Activated CD4-positive, alpha-beta T cell treated with anti-CD3 and anti-CD28 coated beads, Interleukin-2, amount 50 U/mL, for 1 hour (primary cell): Measurements from ENCODE around the gene SEPTIN12.
"Not testable (repeated sequence)": the region's sequence is repeated elsewhere in the genome, so short reads cannot be mapped to it uniquely, and the experiment has no call there.

Experiments
- DNase-seq: peaks from one replicate; pipeline ENCODE4 v3.0.0-alpha.2; 2020

The SEPTIN12 gene

GRCh38 chr16:4801962-4802658 lies 14.0 kb upstream of the SEPTIN12 start, which contains the start of gene ROGDI:
Gene ROGDI, minus strand, starts transcription at chr16:4802633. Its CDS starts 62 bp downstream, at chr16:4802571.
- peak; percentile 82 for DNase-seq

DNA sequence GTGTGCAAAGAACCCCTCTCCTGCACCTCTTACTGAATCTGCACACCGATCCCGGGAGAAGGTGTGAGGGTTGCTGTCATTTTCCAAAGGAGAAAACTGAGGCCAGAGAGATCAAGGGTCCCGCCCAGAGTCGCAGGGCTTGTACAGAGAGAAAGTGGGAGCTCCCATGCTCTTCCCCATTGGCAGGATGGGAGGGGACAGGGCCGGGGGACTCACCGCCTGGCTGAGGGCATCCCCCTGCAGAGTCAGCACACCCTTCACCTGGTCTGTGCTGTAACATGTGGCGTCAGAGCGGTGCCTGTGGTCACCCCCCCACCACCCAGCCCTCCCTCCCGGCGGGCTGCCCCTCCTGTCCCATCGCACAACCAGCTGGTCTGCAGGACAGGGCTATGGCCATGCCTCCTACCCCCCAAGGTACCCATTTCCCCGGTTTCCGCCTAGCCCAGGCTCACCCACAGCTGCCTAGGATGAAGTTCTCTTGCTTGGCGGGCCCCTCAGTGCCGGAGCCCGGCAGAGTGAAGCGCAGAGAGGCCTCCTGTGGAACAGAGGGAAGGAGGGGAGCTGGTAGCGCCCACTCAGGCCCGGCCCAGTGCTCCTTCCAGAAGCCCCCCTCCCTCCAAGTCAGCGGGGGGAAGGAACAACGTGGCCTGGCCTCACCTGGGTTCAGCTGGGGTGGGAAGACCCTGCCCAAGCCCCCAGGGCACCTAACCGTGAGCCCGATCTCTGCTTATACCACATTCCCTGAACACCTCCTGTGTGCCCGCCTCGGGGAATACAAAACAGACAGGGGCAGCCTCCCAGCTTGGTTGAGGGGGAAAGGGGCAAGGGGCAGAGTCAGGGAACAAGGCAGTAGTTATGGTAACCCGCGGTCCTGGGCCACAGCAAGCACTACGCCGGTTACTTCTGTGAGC lies 13.2 kb upstream of the SEPTIN12 start:
- no peak for DNase-seq

DNA sequence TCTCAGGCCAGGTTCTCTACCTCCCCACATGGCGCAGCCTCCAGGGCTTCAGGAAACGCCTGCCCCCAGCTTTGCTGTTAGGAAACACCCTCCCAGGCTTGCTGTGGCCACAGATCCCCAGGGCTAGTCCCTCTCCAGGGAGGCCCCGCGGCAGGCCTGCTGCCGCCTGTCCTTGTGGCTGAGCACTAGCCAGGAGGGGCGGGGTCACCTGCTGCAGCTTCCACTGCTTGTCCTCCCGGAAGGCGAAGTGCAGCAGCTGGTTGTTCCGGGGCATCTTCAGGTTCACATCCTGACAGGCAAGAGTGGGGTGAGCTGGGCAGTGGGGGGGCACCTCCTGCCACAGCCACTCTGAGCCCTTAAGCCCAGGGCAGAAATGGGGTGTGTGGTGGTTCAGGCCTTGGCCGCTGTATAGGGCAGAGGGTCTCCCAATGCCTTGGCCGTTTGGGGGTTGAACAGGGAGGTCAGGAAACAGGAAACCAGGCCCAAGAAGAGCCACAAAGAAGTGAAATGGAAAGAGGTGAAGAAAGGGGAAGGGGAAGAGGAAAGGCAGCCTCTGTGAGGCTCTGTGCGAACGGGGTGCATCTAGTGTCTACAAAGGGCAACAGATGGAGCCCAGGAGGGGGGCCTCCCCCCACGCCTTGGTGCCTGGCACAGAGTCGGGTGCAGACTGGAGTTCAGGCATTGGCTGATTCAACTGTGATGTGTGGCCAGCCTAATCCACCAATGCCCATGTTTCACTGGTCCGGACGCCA lies 12.3 kb upstream of the SEPTIN12 start:
- no peak for DNase-seq

GRCh38 chr16:4799171-4799855 lies 11.2 kb upstream of the SEPTIN12 start:
- no peak for DNase-seq

GRCh38 chr16:4798456-4798855 lies 10.3 kb upstream of the SEPTIN12 start:
- no peak for DNase-seq

DNA sequence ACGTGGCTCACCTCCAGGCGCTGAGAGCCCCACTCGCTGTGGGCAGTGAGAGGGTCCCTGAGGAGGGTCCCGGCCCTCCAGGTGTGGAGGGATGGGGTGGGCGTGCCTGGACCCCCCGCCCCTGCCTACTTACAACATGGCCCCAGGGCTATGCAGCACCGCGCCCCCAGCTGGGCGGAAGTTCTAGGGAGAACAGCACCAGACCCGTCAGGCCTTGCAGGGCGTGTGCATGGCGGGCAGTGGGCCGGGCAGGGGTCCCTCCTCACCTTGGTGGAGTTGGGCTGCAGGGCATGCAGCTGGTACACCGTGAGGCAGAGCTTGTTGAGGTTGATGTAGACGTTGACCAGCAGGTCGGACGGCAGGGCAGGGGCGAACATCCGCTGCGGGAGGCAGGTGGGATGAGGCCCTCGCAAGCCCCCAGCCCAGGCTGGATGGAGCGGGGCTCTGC lies 9.7 kb upstream of the SEPTIN12 start:
- DNase-seq, result no peak

DNA sequence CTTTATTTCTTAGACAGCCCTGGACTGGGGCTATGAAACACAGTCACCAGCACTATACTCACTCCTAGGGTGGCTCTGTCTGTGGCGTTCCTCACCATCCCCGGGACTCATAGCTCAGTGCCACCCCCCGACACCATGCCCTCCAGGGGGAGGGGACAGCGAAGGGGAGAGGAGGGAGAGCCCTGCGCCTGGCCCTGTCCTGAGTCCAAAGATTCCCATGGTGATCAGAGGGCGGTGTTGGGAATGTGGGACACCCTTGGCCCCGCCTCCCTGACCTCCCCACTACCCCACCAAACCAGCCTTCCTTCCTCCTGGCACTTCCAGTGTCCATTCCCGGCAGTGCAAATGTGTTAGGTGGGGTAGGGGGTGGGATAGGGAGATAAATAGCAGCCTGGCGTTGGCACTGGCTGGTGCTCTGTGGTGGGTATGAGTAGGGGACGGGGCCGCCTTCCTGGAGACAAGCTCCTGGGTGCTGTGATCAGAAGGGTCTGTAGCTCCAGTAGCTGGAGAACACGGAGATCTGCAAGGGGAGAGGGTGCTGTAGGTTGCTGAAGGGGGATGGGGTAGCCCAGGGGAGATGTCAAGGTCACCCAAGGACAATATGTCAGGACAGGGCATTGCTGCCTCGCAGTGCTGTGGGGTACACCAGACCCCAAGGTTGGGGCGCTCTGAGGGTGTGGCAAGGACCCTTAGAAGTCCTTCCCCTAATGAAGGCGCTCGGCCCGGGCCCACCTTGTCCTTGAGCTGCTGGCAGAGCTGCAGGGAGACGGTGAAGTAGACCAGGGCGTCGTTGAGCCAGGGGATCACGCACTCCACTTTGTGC lies 9.0 kb upstream of the SEPTIN12 start:
- DNase-seq, result no peak

DNA sequence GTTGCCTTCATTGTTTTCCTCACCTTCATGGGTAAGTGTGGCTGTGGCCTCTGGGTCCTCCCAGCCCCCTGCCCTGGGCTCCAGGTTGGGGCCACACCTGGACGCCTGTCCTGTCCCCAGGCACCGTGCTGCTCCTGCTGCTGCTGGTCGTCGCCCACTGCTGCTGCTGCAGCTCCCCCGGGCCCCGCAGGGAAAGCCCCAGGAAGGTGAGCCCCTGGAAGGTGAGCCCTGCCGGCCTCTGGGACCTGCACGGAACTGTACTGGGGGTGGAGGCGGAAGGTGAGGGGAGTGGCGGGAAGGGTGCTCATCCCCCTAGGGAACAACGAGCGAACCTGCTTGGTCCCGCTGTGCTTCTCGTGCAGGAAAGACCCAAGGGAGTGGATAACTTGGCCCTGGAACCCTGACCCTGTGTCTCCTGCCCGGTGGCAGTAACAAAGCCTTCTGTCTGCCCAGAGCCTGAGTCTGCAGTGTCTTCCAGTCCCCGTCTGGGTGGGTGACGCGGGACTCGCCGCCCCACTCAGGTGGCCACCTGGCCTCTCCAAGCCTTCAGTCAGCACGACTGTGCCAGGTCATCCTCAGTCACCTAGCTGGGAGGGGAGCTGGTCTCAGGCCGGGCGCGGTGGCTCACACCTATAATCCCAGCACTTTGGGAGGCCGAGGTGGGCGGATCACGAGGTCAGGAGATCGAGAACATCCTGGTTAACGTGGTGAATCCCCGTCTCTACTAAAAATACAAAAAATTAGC lies 7.9 kb upstream of the SEPTIN12 start:
- DNase-seq, result no peak

GRCh38 chr16:4795181-4795827 lies 7.2 kb upstream of the SEPTIN12 start, which contains the start of gene SMIM22:
Gene SMIM22, plus strand, starts transcription at chr16:4795369. Its CDS starts 366 bp downstream, at chr16:4795735.
- no peak for DNase-seq

GRCh38 chr16:4792951-4793513 lies 4.9 kb upstream of the SEPTIN12 start:
- no peak for DNase-seq

GRCh38 chr16:4790871-4791270 lies 2.7 kb upstream of the SEPTIN12 start:
- no peak for DNase-seq

- DNase-seq, result no peak
Observed at GRCh38 chr16:4790261-4790660, 2.1 kb upstream of the SEPTIN12 start.

DNA sequence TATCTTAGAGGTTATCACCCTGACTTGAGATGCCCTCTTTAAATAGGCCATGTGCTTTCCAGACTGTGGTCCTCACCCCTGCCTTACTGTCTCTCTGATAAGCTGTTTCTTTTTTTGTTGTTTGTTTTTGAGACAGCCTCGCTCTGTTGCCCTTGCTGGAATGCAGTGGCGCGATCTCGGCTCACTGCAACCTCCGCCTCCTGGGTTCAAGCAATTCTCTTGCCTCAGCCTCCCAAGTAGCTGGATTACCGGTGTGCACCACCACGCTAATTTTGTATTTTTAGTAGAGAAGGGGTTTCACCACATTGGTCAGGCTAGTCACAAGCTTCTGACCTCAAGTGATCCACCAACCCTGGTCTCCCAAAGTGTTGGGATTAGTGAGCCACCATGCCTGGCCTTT lies 765 bp upstream of the SEPTIN12 start:
- DNase-seq, result no peak

GRCh38 chr16:4788489-4788889 lies 344 bp upstream of the SEPTIN12 start:
- DNase-seq, result no peak

- DNase-seq, result no peak
Observed at GRCh38 chr16:4787068-4787467, 1.1 kb downstream of the SEPTIN12 start.

DNA sequence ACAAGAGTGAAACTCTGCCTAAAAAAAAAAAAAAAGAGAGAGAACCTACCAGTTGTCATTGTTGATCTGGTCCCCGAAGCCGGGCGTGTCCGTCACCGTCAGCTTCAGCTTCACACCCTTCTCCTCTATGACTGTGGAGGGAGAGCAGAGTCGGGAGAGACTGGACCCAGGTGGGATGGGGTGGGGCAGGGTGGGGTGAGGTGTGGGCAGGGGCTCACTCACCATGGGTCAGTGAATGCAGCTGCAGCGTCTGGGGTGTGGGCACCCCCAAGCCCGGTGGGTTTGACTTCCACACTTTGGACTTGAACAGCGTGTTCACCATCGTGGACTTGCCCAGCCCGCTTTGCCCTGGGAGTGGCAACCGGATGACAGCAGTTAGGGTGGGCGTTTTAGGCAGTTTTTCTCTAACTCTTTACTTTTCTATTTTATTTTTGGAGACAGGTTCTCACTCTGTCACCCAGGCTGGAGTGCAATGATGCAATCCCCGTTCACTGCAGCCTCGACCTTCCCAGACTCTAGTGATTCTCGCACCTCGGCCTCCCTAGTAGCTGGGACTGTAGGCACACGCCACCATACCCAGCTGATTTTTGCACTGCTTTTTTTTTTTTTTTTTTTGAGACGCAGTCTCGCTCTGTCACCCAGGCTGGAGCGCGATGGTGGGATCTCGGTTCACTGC lies 2.2 kb downstream of the SEPTIN12 start:
- no peak for DNase-seq

DNA sequence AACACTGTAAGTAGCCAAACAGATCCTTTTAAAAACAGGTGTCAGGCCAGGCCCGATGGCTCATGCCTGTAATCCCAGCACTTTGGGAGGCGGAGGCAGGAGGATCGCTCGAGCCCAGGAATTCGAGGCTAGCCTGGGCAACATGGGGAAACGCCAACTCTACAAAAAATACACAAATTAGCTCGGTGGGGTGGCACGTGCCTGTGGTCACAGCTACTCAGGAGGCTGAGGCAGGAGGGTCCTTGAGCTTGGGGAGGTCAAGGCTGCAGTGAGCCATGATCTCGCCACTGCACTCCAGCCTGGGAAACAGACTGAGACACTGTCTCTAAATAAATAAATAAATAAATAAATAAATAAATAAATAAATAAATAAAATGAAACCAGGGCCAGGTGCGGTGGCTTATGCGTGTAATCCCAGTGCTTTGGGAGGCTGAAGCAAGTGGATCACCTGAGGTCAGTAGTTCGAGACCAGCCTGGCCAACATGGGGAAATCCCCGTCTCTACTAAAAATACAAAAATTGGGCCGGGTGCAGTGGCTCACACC lies 3.6 kb downstream of the SEPTIN12 start:
- not testable (repeated sequence) for DNase-seq

DNA sequence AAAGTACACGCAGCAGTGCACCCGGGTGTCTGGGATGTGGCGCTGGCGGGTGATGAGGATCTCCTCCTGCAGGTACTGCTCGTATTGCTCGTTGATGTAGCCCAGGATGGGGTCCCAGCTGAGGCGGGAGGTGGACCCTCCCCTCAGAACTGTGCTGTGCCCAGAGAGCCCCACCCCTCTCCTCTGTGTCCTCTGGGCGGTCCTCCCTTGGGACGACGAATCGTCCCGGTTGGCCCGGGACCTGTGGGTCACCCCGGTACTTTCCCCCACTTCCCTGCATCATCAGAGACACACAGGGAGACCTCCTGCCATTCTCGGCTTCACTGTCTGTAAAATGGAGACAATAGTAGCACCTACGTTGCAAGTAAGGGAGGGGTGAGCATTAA lies 4.2 kb downstream of the SEPTIN12 start:
- DNase-seq, result no peak
